Tibial nerve (tissue), 4 donors: ENCODE data around the gene KCNH5. TPM values are rescaled to one million over a fixed set of nuclear protein-coding genes. Genes with fewer than 3 reads are reported as not detected.

Experiments
- DNase-seq, 2 donors: peaks; one replicate each; pipeline ENCODE4 v3.0.0-alpha.2; 2019; ENCODE audit warnings: low spot score in 2 of 2
- H3K27ac ChIP-seq, 4 donors: fragments of 200-600 bp; sonication (generic) in 3 of 4; one replicate each; pipeline ENCODE4 v1.5.1; 2017 to 2019; ENCODE audit warnings: mild to moderate bottlenecking in 1 of 4
- H3K27me3 ChIP-seq, 2 donors: fragments of 200-600 bp; sonication (generic) in 1 of 2; one replicate each; pipeline versions ENCODE4 v1.5.1 to v1.6.0; 2017 to 2019
- H3K36me3 ChIP-seq, 3 donors: fragments of 200-600 bp; sonication (generic); one replicate each; pipeline ENCODE4 v1.5.1; 2018 to 2019
- H3K4me1 ChIP-seq, 4 donors: fragments of 200-600 bp; sonication (generic) in 3 of 4; one replicate each; pipeline ENCODE4 v1.5.1; 2017 to 2019
- H3K4me3 ChIP-seq, 4 donors: fragments of 200-600 bp; sonication (generic) in 3 of 4; one replicate each; pipeline ENCODE4 v1.5.1; 2017 to 2019; ENCODE audit warnings: mild to moderate bottlenecking in 1 of 4, moderate library complexity in 1 of 4
- H3K9me3 ChIP-seq, 4 donors: fragments of 200-600 bp; sonication (generic) in 3 of 4; one replicate each; pipeline ENCODE4 v1.5.1; 2017 to 2019
- EP300 ChIP-seq, 2 donors: sonication (generic); formaldehyde crosslinking; IDR thresholded peaks; one replicate each; pipeline ENCODE4 v1.6.1; 2017; ENCODE audit warnings: antibody characterized with exemption in 2 of 2, mild to moderate bottlenecking in 1 of 2
- POLR2A ChIP-seq, 2 donors: fragments of 450-650 bp; IDR thresholded peaks; one replicate each; pipeline ENCODE4 v1.6.1; 2017; ENCODE audit warnings: antibody characterized with exemption in 2 of 2, mild to moderate bottlenecking in 2 of 2, moderate library complexity in 2 of 2
- WGBS, 2 donors: methylation state at CpG; one replicate each; pipeline ENCODE4 v1.1.5; 2018; 5-methylcytosine and 5-hydroxymethylcytosine counted together
- total RNA-seq, 4 donors: library from RNA; depleted of rRNA; stranded (reverse); fragments of >200 nt; gene quantifications; one replicate each; pipeline ENCODE4 v1.1.0, GENCODE V29; 2016
- TF ChIP-seq, protein P1 (sequence below), 5 experiments: fragments of 200-600 bp in 3 of 5; fragments of 450-650 bp in 2 of 5; sonication (generic) in 3 of 5; IDR thresholded peaks; one replicate each; pipeline ENCODE4 v1.5.1; 2016 to 2019; ENCODE audit warnings: antibody characterized with exemption in 5 of 5, mild to moderate bottlenecking in 3 of 5, moderate library complexity in 2 of 5

Gene KCNH5
- total RNA-seq, 4 donors from 2014 or later: not detected

GRCh38 chr14:62897771-62898170 is 147.5 kb downstream of the KCNH5 start:
- no peak overlapping the region for H3K27ac ChIP-seq
- no peaks in the 10 kb centered on the region for H3K4me1 ChIP-seq
- H3K36me3 ChIP-seq: no peaks in the 10 kb centered on the region
- H3K9me3 ChIP-seq: no peaks in the 10 kb centered on the region
- H3K4me3 ChIP-seq: no peak overlapping the region
- TF ChIP-seq, protein P1, sequence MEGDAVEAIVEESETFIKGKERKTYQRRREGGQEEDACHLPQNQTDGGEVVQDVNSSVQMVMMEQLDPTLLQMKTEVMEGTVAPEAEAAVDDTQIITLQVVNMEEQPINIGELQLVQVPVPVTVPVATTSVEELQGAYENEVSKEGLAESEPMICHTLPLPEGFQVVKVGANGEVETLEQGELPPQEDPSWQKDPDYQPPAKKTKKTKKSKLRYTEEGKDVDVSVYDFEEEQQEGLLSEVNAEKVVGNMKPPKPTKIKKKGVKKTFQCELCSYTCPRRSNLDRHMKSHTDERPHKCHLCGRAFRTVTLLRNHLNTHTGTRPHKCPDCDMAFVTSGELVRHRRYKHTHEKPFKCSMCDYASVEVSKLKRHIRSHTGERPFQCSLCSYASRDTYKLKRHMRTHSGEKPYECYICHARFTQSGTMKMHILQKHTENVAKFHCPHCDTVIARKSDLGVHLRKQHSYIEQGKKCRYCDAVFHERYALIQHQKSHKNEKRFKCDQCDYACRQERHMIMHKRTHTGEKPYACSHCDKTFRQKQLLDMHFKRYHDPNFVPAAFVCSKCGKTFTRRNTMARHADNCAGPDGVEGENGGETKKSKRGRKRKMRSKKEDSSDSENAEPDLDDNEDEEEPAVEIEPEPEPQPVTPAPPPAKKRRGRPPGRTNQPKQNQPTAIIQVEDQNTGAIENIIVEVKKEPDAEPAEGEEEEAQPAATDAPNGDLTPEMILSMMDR (IDR thresholded peaks at IDR 0.05): no peak
- TF ChIP-seq EP300 (IDR thresholded peaks at IDR 0.05): no peak
- no peak for TF ChIP-seq POLR2A (IDR thresholded peaks at IDR 0.05)
- DNase-seq: no peak
- WGBS, 2 donors: 41 to 45% methylated on average over 2 of the region's 2 CpGs
- no peaks in the 10 kb centered on the region for H3K27me3 ChIP-seq

- whole genome bisulfite sequencing, 2 donors: 74% methylated on average over 1 of the region's 1 CpG
- no peak overlapping the region for H3K4me3 ChIP-seq
- no peaks in the 10 kb centered on the region for H3K4me1 ChIP-seq
- DNase-seq: no peak
- H3K27ac ChIP-seq: no peak overlapping the region
- no peak for TF ChIP-seq POLR2A (IDR thresholded peaks at IDR 0.05)
- TF ChIP-seq EP300 (IDR thresholded peaks at IDR 0.05): no peak
- TF ChIP-seq, protein P1 (IDR thresholded peaks at IDR 0.05): no peak
- no peaks in the 10 kb centered on the region for H3K36me3 ChIP-seq
- no peaks in the 10 kb centered on the region for H3K27me3 ChIP-seq
- no peaks in the 10 kb centered on the region for H3K9me3 ChIP-seq
Measured at GRCh38 chr14:62896932-62897456, 148.3 kb downstream of the KCNH5 start.

DNA sequence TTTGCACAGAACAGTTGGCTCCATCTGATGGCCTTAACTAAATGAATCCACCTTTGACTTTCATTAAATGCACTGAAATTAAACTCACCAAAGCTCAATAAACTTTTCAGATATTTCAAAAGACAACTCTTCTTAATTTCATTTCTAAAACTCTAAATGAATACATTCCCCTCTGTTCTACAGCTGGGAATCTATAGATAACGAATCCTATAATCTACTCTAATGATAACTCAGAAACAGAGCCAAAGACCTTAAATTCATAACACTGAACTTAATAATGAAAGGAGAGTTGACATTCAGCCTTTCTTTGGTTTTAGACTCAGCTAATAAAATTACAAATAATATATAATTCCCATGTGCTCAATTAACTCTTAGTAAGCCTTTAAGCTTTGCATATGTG is 150.5 kb downstream of the KCNH5 start:
- TF ChIP-seq, protein P1 (IDR thresholded peaks at IDR 0.05): no peak
- TF ChIP-seq POLR2A (IDR thresholded peaks at IDR 0.05) (no peak), EP300 (IDR thresholded peaks at IDR 0.05) (no peak)
- Histone ChIP-seq H3K27me3 (no peaks in the 10 kb centered on the region), H3K4me3 (no peak overlapping the region), H3K36me3 (no peaks in the 10 kb centered on the region), H3K27ac (no peak overlapping the region), H3K4me1 (no peaks in the 10 kb centered on the region), H3K9me3 (no peaks in the 10 kb centered on the region)
- no peak for DNase-seq
- WGBS, 2 donors: 75 to 76% methylated on average over 1 of the region's 1 CpG

GRCh38 chr14:62889364-62889763 is 155.9 kb downstream of the KCNH5 start:
- Histone ChIP-seq H3K27me3 (no peaks in the 10 kb centered on the region), H3K4me3 (no peak overlapping the region), H3K4me1 (no peaks in the 10 kb centered on the region), H3K9me3 (no peaks in the 10 kb centered on the region), H3K36me3 (no peaks in the 10 kb centered on the region), H3K27ac (no peak overlapping the region)
- 52 to 69% methylated on average over 4 of the region's 4 CpGs for WGBS, 2 donors
- TF ChIP-seq, protein P1 (IDR thresholded peaks at IDR 0.05): no peak
- TF ChIP-seq POLR2A (IDR thresholded peaks at IDR 0.05): no peak
- TF ChIP-seq EP300 (IDR thresholded peaks at IDR 0.05): no peak
- no peak for DNase-seq

DNA sequence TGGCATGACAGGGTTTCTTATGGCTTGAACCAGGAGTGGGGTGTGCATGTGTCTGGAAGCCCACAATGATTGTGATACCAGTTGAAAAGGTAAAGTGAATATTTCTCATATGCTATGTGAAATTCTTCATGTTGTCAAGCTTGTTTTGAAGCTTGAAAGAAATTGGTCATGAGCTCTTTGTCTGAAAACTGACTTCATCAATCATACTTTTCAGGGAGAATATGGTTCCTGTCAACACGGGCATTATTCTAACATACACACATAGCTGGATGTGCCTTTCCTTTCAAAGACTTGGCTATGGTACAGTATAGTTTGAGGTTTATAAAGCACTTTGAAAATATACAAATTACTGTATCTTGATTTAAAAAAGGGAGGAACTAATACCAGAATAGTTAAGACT is 158.8 kb downstream of the KCNH5 start:
- DNase-seq: no peak
- WGBS, 2 donors: 74 to 75% methylated on average over 1 of the region's 1 CpG
- Histone ChIP-seq H3K27ac (no peak overlapping the region), H3K4me3 (no peak overlapping the region), H3K36me3 (no peaks in the 10 kb centered on the region), H3K27me3 (no peaks in the 10 kb centered on the region), H3K4me1 (no peaks in the 10 kb centered on the region), H3K9me3 (no peaks in the 10 kb centered on the region)
- TF ChIP-seq, protein P1 (IDR thresholded peaks at IDR 0.05): no peak
